ENCODE measurements around the gene AREL1. TPM values are rescaled to one million over a fixed set of nuclear protein-coding genes. Genes with fewer than 3 reads are reported as not detected.

Gene AREL1
- polyA plus RNA-seq, 1 donor: 23.5 TPM

DNA sequence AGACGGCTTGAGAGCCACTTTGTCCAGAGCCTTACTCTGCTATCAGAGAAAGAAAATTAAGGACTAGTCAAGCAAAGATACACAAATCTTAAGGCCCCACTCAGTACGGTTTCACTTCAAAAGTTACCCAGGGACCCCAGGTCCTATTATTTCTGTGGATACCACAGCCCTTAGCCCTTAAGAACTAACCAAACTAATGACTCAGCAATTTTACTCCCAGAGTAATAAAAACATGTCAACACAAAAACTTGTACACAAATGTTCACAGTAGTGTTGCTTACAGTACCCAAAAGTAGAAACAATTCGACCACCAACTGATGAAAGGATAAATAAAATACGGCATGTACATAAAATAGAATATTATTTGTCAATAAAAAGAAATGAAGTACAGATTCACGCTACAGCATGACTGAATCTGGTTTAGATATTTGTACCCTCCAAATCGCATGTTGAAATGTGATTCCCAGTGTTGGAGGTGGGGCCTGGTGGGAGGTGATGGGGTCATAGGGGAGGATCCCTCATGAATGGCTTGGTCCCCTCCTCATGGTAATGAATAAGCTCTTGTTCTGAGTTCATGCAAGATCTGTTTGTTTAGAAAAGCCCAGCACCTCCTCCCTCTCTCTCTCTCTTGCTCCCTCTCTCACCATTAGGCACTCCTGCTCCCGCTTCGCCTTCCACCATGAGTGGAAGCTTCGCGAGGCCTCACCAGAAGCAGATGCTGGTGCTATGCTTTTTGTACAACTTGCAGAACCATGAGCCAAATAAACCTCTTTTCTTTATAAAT lies 30.5 kb downstream of the AREL1 start:
- Histone ChIP-seq H3K27ac (ENCODE audit: low read length) (no peak overlapping the region), H3K36me3 (ENCODE audit: control insufficient read depth, insufficient read depth, low read length) (peaks cover 42% of the 10 kb centered on the region), H3K4me3 (ENCODE audit: low read length) (no peak overlapping the region), H3K4me1 (ENCODE audit: control insufficient read depth, insufficient read depth, low read length) (peaks cover 12% of the 10 kb centered on the region), H3K9me3 (ENCODE audit: control insufficient read depth, low read depth, low read length) (no peaks in the 10 kb centered on the region), H3K27me3 (ENCODE audit: control insufficient read depth, insufficient read depth, low read length) (no peaks in the 10 kb centered on the region)
- DNase-seq: no peak
- WGBS (ENCODE audit: insufficient coverage, low lambda C conversion rate): 92% methylated on average over 3 of the region's 10 CpGs

DNA sequence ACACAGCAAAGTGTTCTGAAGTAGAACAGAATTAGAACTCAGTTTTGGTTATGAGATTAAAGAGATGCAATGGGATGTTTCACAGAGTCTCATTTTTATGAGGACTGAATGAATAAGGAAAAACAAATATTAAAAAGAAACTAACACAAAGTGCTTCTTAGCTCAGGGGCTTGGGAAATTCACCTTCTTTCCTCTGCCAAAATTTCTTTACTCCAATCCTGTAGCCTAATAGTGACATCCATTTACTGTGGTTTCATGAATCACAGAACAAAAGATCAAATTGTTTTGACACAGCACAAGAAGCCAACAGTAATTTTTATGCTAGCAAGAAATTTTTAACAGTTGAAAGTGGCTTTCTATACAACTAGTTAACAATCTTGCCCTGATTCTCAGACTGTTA lies 37.7 kb downstream of the AREL1 start:
- peaks cover 58% of the 10 kb centered on the region for H3K36me3 ChIP-seq (ENCODE audit: control insufficient read depth, insufficient read depth, low read length)
- no peak for DNase-seq
- no peaks in the 10 kb centered on the region for H3K9me3 ChIP-seq (ENCODE audit: control insufficient read depth, low read depth, low read length)
- no peaks in the 10 kb centered on the region for H3K27me3 ChIP-seq (ENCODE audit: control insufficient read depth, insufficient read depth, low read length)
- H3K27ac ChIP-seq (ENCODE audit: low read length): no peak overlapping the region
- no peaks in the 10 kb centered on the region for H3K4me1 ChIP-seq (ENCODE audit: control insufficient read depth, insufficient read depth, low read length)
- no peak overlapping the region for H3K4me3 ChIP-seq (ENCODE audit: low read length)

DNA sequence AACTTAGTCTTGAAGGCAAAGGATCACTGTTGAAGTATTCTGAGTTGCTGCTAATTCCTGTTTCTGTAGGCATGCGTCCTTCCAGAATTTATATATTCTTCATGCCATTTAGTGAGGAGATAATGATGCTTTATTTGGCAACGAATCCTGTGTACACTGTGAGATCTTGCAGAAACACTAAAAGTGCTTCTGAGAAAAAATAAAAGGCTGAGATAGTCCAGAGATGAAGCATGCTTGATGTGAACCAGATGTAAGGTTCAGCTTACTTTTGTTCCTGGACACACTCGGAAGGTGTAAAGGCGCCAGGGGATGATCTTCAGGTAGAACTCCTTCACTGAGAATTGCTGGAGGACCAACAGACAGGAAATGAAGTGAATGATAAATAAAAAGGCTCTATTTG lies 39.1 kb downstream of the AREL1 start:
- no peak for DNase-seq
- no peaks in the 10 kb centered on the region for H3K27me3 ChIP-seq (ENCODE audit: control insufficient read depth, insufficient read depth, low read length)
- no peaks in the 10 kb centered on the region for H3K4me1 ChIP-seq (ENCODE audit: control insufficient read depth, insufficient read depth, low read length)
- H3K4me3 ChIP-seq (ENCODE audit: low read length): no peak overlapping the region
- WGBS (ENCODE audit: insufficient coverage, low lambda C conversion rate): no CpG with 5 or more reads among the region's 4 CpGs
- H3K9me3 ChIP-seq (ENCODE audit: control insufficient read depth, low read depth, low read length): no peaks in the 10 kb centered on the region
- H3K27ac ChIP-seq (ENCODE audit: low read length): no peak overlapping the region
- peaks cover 70% of the 10 kb centered on the region for H3K36me3 ChIP-seq (ENCODE audit: control insufficient read depth, insufficient read depth, low read length)

DNA sequence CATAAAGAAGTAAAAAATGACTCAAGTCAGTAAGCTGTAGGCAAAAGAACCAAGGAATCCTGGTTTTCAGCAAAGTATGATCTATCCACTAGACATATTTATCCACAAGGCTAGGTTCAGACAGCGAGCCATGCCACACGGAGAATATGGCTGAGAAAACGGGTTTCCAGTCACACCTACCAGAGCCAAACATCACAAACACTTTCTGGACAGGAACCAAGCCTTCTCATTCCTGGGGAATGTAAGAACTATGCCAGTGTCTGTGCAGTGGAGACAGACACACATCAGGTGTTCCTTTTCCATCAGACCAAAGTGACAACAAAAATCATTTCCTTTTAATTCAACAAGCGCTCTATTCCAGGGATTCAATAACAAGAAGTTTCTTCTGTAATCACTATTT lies 41.1 kb downstream of the AREL1 start:
- Histone ChIP-seq H3K4me1 (ENCODE audit: control insufficient read depth, insufficient read depth, low read length) (no peaks in the 10 kb centered on the region), H3K36me3 (ENCODE audit: control insufficient read depth, insufficient read depth, low read length) (peaks cover 77% of the 10 kb centered on the region), H3K9me3 (ENCODE audit: control insufficient read depth, low read depth, low read length) (no peaks in the 10 kb centered on the region), H3K4me3 (ENCODE audit: low read length) (no peak overlapping the region), H3K27me3 (ENCODE audit: control insufficient read depth, insufficient read depth, low read length) (no peaks in the 10 kb centered on the region), H3K27ac (ENCODE audit: low read length) (no peak overlapping the region)
- DNase-seq: no peak
- WGBS (ENCODE audit: insufficient coverage, low lambda C conversion rate): no CpG with 5 or more reads among the region's 4 CpGs

DNA sequence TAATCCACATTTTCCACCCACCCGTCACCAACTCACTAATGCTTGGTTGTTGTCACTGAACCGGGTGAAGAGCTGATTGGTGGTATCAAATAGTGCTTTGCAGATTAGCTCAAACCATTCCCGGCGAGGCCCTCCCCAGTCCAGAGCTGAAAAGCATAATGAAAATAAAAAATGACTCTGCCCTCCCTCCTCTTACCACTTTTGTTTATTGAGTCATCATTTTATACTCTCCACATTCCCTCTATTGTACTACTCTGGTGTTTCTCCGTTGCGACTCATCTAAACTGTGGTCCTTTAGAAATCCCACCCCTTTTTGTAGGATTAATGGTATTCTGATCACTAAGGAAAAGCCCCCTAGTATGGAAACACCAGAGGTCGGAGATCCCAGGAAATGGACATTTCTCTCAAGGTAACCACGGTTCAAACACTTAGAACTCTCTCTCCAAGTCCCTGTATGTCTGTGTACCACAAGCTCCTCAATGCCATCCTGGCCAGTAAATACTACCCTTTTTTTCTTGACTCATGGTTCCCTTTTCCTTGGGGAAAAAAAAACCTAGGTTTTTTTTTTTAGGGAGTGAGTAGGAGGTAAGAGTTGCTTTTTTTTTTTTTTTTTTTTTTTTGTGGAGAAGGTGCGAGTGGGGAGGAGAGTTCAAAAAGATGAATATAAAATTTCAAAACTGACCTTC lies 42.0 kb downstream of the AREL1 start:
- 93% methylated on average over 3 of the region's 9 CpGs for WGBS (ENCODE audit: insufficient coverage, low lambda C conversion rate)
- no peaks in the 10 kb centered on the region for H3K4me1 ChIP-seq (ENCODE audit: control insufficient read depth, insufficient read depth, low read length)
- H3K36me3 ChIP-seq (ENCODE audit: control insufficient read depth, insufficient read depth, low read length): peaks cover 71% of the 10 kb centered on the region
- H3K27ac ChIP-seq (ENCODE audit: low read length): no peak overlapping the region
- H3K9me3 ChIP-seq (ENCODE audit: control insufficient read depth, low read depth, low read length): no peaks in the 10 kb centered on the region
- no peaks in the 10 kb centered on the region for H3K27me3 ChIP-seq (ENCODE audit: control insufficient read depth, insufficient read depth, low read length)
- no peak overlapping the region for H3K4me3 ChIP-seq (ENCODE audit: low read length)
- DNase-seq: no peak

DNA sequence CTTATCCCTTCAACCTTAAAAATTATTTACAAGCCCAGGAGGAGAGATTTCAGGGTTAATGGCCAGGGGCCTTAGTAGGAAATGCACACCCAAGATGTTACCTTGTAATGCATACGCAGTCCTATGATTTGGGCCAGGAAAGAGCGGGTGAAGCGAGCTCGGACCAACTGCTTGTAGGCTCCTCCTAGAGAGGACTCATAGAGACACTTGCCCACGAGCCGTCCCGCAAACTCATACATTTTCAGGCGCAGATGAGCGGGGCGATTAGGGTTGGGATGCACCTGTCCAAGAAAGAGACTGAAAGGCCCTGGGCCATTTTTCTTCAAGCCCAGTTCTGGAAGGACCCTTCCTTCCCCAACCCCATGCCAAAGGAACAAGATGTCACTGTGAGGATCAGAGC lies 43.0 kb downstream of the AREL1 start:
- H3K4me3 ChIP-seq (ENCODE audit: low read length): no peak overlapping the region
- H3K27ac ChIP-seq (ENCODE audit: low read length): no peak overlapping the region
- no peaks in the 10 kb centered on the region for H3K9me3 ChIP-seq (ENCODE audit: control insufficient read depth, low read depth, low read length)
- no peaks in the 10 kb centered on the region for H3K27me3 ChIP-seq (ENCODE audit: control insufficient read depth, insufficient read depth, low read length)
- peaks cover 68% of the 10 kb centered on the region for H3K36me3 ChIP-seq (ENCODE audit: control insufficient read depth, insufficient read depth, low read length)
- H3K4me1 ChIP-seq (ENCODE audit: control insufficient read depth, insufficient read depth, low read length): no peaks in the 10 kb centered on the region
- DNase-seq: no peak
- no CpG with 5 or more reads among the region's 10 CpGs for WGBS (ENCODE audit: insufficient coverage, low lambda C conversion rate)

DNA sequence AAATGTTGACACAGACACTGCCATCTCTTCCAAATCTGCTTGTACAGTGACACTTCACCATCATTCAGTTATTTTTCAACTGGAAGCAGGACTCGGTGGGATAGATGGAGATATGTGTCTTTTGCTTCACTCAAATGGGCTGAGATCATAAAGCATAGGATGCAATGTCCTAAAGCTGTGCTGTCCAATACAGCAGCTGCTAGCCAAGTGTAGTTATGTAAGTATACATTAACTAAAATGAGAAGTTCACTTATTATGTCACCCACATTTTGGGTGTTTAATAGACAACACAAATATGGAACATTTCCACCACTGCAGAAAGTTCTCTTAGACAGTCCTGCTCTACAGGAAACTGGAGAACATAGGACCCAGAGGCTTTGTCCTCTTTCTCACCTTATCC lies 43.6 kb downstream of the AREL1 start:
- H3K4me3 ChIP-seq (ENCODE audit: low read length): no peak overlapping the region
- no peaks in the 10 kb centered on the region for H3K9me3 ChIP-seq (ENCODE audit: control insufficient read depth, low read depth, low read length)
- H3K36me3 ChIP-seq (ENCODE audit: control insufficient read depth, insufficient read depth, low read length): peaks cover 67% of the 10 kb centered on the region
- H3K4me1 ChIP-seq (ENCODE audit: control insufficient read depth, insufficient read depth, low read length): no peaks in the 10 kb centered on the region
- H3K27me3 ChIP-seq (ENCODE audit: control insufficient read depth, insufficient read depth, low read length): no peaks in the 10 kb centered on the region
- no peak overlapping the region for H3K27ac ChIP-seq (ENCODE audit: low read length)
- WGBS (ENCODE audit: insufficient coverage, low lambda C conversion rate): no CpG with 5 or more reads among the region's 1 CpG
- no peak for DNase-seq

DNA sequence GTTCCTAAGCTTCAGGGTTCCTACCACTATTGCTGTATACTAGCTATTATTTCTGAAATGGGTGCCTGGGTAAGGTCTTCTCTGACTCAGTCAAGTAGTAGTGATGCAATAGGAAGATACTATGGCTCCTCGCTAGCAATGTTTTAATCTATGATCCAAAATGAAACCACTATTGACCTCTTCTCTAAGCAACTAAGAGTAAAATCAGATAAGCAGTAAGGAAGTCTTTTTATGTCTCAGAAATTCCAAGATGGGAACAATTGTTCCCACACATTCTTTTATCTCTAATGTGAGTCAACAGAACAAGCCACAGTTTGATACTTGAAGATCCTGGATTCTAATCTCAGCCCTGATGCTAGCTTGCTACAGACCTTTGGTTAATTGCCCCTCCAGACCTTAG lies 45.1 kb downstream of the AREL1 start:
- WGBS (ENCODE audit: insufficient coverage, low lambda C conversion rate): no CpG with 5 or more reads among the region's 1 CpG
- no peak overlapping the region for H3K4me3 ChIP-seq (ENCODE audit: low read length)
- H3K27ac ChIP-seq (ENCODE audit: low read length): no peak overlapping the region
- H3K4me1 ChIP-seq (ENCODE audit: control insufficient read depth, insufficient read depth, low read length): no peaks in the 10 kb centered on the region
- no peaks in the 10 kb centered on the region for H3K27me3 ChIP-seq (ENCODE audit: control insufficient read depth, insufficient read depth, low read length)
- peaks cover 67% of the 10 kb centered on the region for H3K36me3 ChIP-seq (ENCODE audit: control insufficient read depth, insufficient read depth, low read length)
- no peak for DNase-seq
- no peaks in the 10 kb centered on the region for H3K9me3 ChIP-seq (ENCODE audit: control insufficient read depth, low read depth, low read length)

DNA sequence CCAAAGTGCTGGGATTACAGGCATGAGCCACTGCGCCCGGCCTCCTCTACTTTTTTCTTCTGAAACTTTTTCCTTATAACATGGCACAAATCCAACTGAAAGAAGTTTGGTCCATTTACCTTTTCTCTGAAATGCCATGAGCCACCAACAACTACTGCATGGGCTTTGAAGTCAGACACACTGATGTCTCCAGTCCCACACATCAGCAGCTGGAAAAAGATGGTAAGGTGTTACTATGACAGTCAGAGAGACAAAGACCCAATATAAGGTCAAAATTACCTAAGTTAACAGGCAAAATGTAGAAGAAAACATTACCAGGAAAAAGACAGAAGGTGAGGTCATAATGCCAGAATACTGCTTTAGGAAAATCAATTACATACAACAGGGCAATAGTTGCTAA lies 48.2 kb downstream of the AREL1 start:
- no peaks in the 10 kb centered on the region for H3K4me1 ChIP-seq (ENCODE audit: control insufficient read depth, insufficient read depth, low read length)
- no peaks in the 10 kb centered on the region for H3K27me3 ChIP-seq (ENCODE audit: control insufficient read depth, insufficient read depth, low read length)
- peaks cover 67% of the 10 kb centered on the region for H3K36me3 ChIP-seq (ENCODE audit: control insufficient read depth, insufficient read depth, low read length)
- no CpG with 5 or more reads among the region's 2 CpGs for WGBS (ENCODE audit: insufficient coverage, low lambda C conversion rate)
- no peak overlapping the region for H3K4me3 ChIP-seq (ENCODE audit: low read length)
- H3K9me3 ChIP-seq (ENCODE audit: control insufficient read depth, low read depth, low read length): no peaks in the 10 kb centered on the region
- H3K27ac ChIP-seq (ENCODE audit: low read length): no peak overlapping the region
- no peak for DNase-seq

DNA sequence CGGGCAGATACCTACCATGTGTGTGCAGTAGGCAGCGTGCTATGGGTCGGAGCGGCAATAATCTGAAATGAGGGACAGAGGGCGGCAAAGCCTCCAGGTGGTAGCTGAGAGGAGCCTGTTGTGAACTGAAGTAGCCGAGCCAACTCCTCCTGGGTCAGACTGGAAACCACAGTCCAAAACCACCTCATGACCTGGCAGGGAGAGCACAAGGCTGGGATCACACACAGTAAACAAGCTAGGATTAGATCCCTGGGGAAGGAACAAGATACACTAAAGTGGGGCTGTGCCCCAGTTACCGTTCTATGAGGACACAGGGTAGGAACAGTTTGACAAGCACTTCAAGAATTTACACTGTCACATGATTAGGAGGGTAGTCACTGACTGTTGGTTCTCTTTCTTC lies 49.0 kb downstream of the AREL1 start:
- no peak for DNase-seq
- Histone ChIP-seq H3K4me1 (ENCODE audit: control insufficient read depth, insufficient read depth, low read length) (no peaks in the 10 kb centered on the region), H3K9me3 (ENCODE audit: control insufficient read depth, low read depth, low read length) (no peaks in the 10 kb centered on the region), H3K4me3 (ENCODE audit: low read length) (no peak overlapping the region), H3K36me3 (ENCODE audit: control insufficient read depth, insufficient read depth, low read length) (peaks cover 62% of the 10 kb centered on the region), H3K27ac (ENCODE audit: low read length) (no peak overlapping the region), H3K27me3 (ENCODE audit: control insufficient read depth, insufficient read depth, low read length) (no peaks in the 10 kb centered on the region)
- WGBS (ENCODE audit: insufficient coverage, low lambda C conversion rate): no CpG with 5 or more reads among the region's 7 CpGs

Data from large intestine (tissue), 3 donors.